ENCODE measurements around the gene YBX3.

Gene YBX3

GRCh38 chr12:10721651-10722501 lies 1.2 kb downstream of the YBX3 start:
- peak; percentile 92 for DNase-seq (ENCODE audit: low read depth)

GRCh38 chr12:10720974-10721650 lies 2.0 kb downstream of the YBX3 start:
- DNase-seq (ENCODE audit: low read depth), result no peak

- no peak for DNase-seq (ENCODE audit: low read depth)
These were observed 3.6 kb downstream of the YBX3 start for GRCh38 chr12:10719482-10719881.

GRCh38 chr12:10718279-10718821 lies 4.8 kb downstream of the YBX3 start:
- peak; percentile 40 for DNase-seq (ENCODE audit: low read depth)

- no peak for DNase-seq (ENCODE audit: low read depth)
These were observed 5.7 kb downstream of the YBX3 start for GRCh38 chr12:10717410-10717809.

GRCh38 chr12:10716704-10717315 lies 6.3 kb downstream of the YBX3 start:
- peak; percentile 82 for DNase-seq (ENCODE audit: low read depth)

GRCh38 chr12:10716277-10716676 lies 6.8 kb downstream of the YBX3 start:
- DNase-seq (ENCODE audit: low read depth), result no peak

GRCh38 chr12:10715491-10715890 lies 7.6 kb downstream of the YBX3 start:
- DNase-seq (ENCODE audit: low read depth), result no peak

- no peak for DNase-seq (ENCODE audit: low read depth)
These were observed 13.3 kb downstream of the YBX3 start for GRCh38 chr12:10709808-10710207.

GRCh38 chr12:10708862-10709261 lies 14.3 kb downstream of the YBX3 start:
- DNase-seq (ENCODE audit: low read depth), result no peak

GRCh38 chr12:10705655-10706054 lies 17.5 kb downstream of the YBX3 start:
- peak; percentile 46 for DNase-seq (ENCODE audit: low read depth)

- DNase-seq (ENCODE audit: low read depth), result no peak
These were observed 21.3 kb downstream of the YBX3 start for GRCh38 chr12:10701843-10702242.

GRCh38 chr12:10701131-10701681 lies 21.9 kb downstream of the YBX3 start:
- peak; percentile 36 for DNase-seq (ENCODE audit: low read depth)

- DNase-seq (ENCODE audit: low read depth), result no peak
These were observed 22.5 kb downstream of the YBX3 start for GRCh38 chr12:10700581-10700980.

- no peak for DNase-seq (ENCODE audit: low read depth)
These were observed 25.3 kb downstream of the YBX3 start for GRCh38 chr12:10697862-10698261.

GRCh38 chr12:10697156-10697555 lies 26.0 kb downstream of the YBX3 start:
- DNase-seq (ENCODE audit: low read depth), result no peak

GRCh38 chr12:10690906-10691305 lies 32.2 kb downstream of the YBX3 start:
- DNase-seq (ENCODE audit: low read depth), result no peak

- DNase-seq (ENCODE audit: low read depth), result no peak
These were observed 34.0 kb downstream of the YBX3 start for GRCh38 chr12:10689146-10689545.

- DNase-seq (ENCODE audit: low read depth), result no peak
These were observed 35.1 kb downstream of the YBX3 start for GRCh38 chr12:10688042-10688441.

GRCh38 chr12:10673659-10674384 lies 49.3 kb downstream of the YBX3 start, which contains the start of gene STYK1:
STYK1 (minus strand) TSS chr12:10674052; CDS start chr12:10634618, 39,434 bp downstream.
- peak; percentile 12 for DNase-seq (ENCODE audit: low read depth)

GRCh38 chr12:10672231-10672868 lies 50.8 kb downstream of the YBX3 start:
- no peak for DNase-seq (ENCODE audit: low read depth)
